Osteoblast (primary cell): Measurements from ENCODE around the gene CADPS2. TPM values are rescaled to one million over a fixed set of nuclear protein-coding genes. Genes with fewer than 3 reads are reported as not detected.

ENCODE experiments used
- DNase-seq: peaks from one replicate; pipeline ENCODE4 v3.0.0; 2011; ENCODE audit warnings: low spot score, mixed read lengths; ENCODE audit not compliant: insufficient read length; ENCODE audit errors: missing footprints
- H2AFZ ChIP-seq: 2 replicates; pipeline ENCODE4 v1.6.0; 2011; ENCODE audit warnings: mild to moderate bottlenecking, low read length
- H3K27ac ChIP-seq: 2 replicates; pipeline ENCODE4 v1.5.1; 2011; ENCODE audit warnings: mild to moderate bottlenecking, low read depth, low read length, moderate library complexity
- H3K27me3 ChIP-seq: 2 replicates; pipeline ENCODE4 v1.6.0; 2012; ENCODE audit warnings: mild to moderate bottlenecking, control low read depth, inconsistent platforms, low read length, moderate library complexity; ENCODE audit not compliant: insufficient read depth
- H3K36me3 ChIP-seq: 2 replicates; pipeline ENCODE4 v1.5.1; 2011; ENCODE audit warnings: mild to moderate bottlenecking, low read length, control low read depth, moderate library complexity; ENCODE audit not compliant: insufficient read depth
- H3K4me1 ChIP-seq: 2 replicates; pipeline ENCODE4 v1.5.1; 2011; ENCODE audit warnings: mild to moderate bottlenecking, low read length, control low read depth, moderate library complexity; ENCODE audit not compliant: insufficient read depth
- H3K4me2 ChIP-seq: 2 replicates; pipeline ENCODE4 v1.6.0; 2011; ENCODE audit warnings: mild to moderate bottlenecking, low read length; ENCODE audit not compliant: insufficient read depth
- H3K4me3 ChIP-seq: fragments of 200-600 bp; sonication (generic); 3 replicates; pipeline ENCODE4 v1.5.1; 2012; ENCODE audit warnings: mild to moderate bottlenecking, low read length, inconsistent platforms; ENCODE audit not compliant: insufficient read depth
- H3K79me2 ChIP-seq: 2 replicates; pipeline ENCODE4 v1.6.0; 2012; ENCODE audit warnings: mild to moderate bottlenecking, low read length, control low read depth, inconsistent platforms; ENCODE audit not compliant: insufficient read depth
- H3K9me3 ChIP-seq: 2 replicates; pipeline ENCODE4 v1.5.1; 2011; ENCODE audit warnings: low read depth, low read length, control low read depth
- H4K20me1 ChIP-seq: 2 replicates; pipeline ENCODE4 v1.6.0; 2012; ENCODE audit warnings: mild to moderate bottlenecking, low read length, control low read depth; ENCODE audit not compliant: insufficient read depth
- CTCF ChIP-seq: IDR thresholded peaks from 2 replicates; pipeline ENCODE4 v1.5.1; 2011; ENCODE audit warnings: mild to moderate bottlenecking, low read depth, low read length, moderate library complexity; ENCODE audit errors: extremely low read depth
- total RNA-seq: library from RNA; depleted of rRNA; stranded (reverse); fragments of >200 nt; gene quantifications from 2 replicates; pipeline ENCODE4 v1.2.3, GENCODE V29; 2012

Gene CADPS2
- total RNA-seq, 1 donor: 21.7 TPM

GRCh38 chr7:122423591-122423990, 462.7 kb downstream of the CADPS2 start:
- no peak overlapping the region for H3K4me3 ChIP-seq
- H3K27ac ChIP-seq: no peak overlapping the region
- no peaks in the 10 kb centered on the region for H4K20me1 ChIP-seq
- H3K4me1 ChIP-seq: no peaks in the 10 kb centered on the region
- no peaks in the 10 kb centered on the region for H3K9me3 ChIP-seq
- H3K36me3 ChIP-seq: no peaks in the 10 kb centered on the region
- H2AFZ ChIP-seq: no peak overlapping the region
- no peak for DNase-seq
- H3K79me2 ChIP-seq: no peaks in the 10 kb centered on the region
- no peaks in the 10 kb centered on the region for H3K27me3 ChIP-seq
- no peak for TF ChIP-seq CTCF
- H3K4me2 ChIP-seq: no peak overlapping the region

GRCh38 chr7:122416336-122416735, 469.9 kb downstream of the CADPS2 start:
- H3K79me2 ChIP-seq: no peaks in the 10 kb centered on the region
- H2AFZ ChIP-seq: no peak overlapping the region
- H3K4me3 ChIP-seq: no peak overlapping the region
- H3K4me2 ChIP-seq: no peak overlapping the region
- no peak for DNase-seq
- H3K27ac ChIP-seq: no peak overlapping the region
- no peaks in the 10 kb centered on the region for H3K36me3 ChIP-seq
- H3K4me1 ChIP-seq: no peaks in the 10 kb centered on the region
- no peaks in the 10 kb centered on the region for H3K27me3 ChIP-seq
- no peak for TF ChIP-seq CTCF
- no peaks in the 10 kb centered on the region for H4K20me1 ChIP-seq
- no peaks in the 10 kb centered on the region for H3K9me3 ChIP-seq

GRCh38 chr7:122415510-122415909, 470.8 kb downstream of the CADPS2 start:
- TF ChIP-seq CTCF: no peak
- no peaks in the 10 kb centered on the region for H3K79me2 ChIP-seq
- H3K4me3 ChIP-seq: no peak overlapping the region
- H3K36me3 ChIP-seq: no peaks in the 10 kb centered on the region
- no peak overlapping the region for H3K4me2 ChIP-seq
- no peaks in the 10 kb centered on the region for H3K27me3 ChIP-seq
- H2AFZ ChIP-seq: no peak overlapping the region
- no peaks in the 10 kb centered on the region for H4K20me1 ChIP-seq
- no peak for DNase-seq
- no peaks in the 10 kb centered on the region for H3K4me1 ChIP-seq
- no peaks in the 10 kb centered on the region for H3K9me3 ChIP-seq
- H3K27ac ChIP-seq: no peak overlapping the region

GRCh38 chr7:122413339-122413738, 472.9 kb downstream of the CADPS2 start:
- Histone ChIP-seq H3K36me3 (no peaks in the 10 kb centered on the region), H4K20me1 (no peaks in the 10 kb centered on the region), H3K27ac (no peak overlapping the region), H3K4me1 (no peaks in the 10 kb centered on the region), H2AFZ (no peak overlapping the region), H3K79me2 (no peaks in the 10 kb centered on the region), H3K27me3 (no peaks in the 10 kb centered on the region), H3K9me3 (no peaks in the 10 kb centered on the region), H3K4me2 (no peak overlapping the region), H3K4me3 (no peak overlapping the region)
- DNase-seq: no peak
- TF ChIP-seq CTCF: no peak
